NCI-H82 treated with DMSO at 0.1 percent for 48 hours (cell line): ENCODE data around the gene PSMA7.

Experiments
- DNase-seq: peaks from one replicate; lab custom pipeline; 2025; ENCODE audit not compliant: unreplicated experiment; lab: John Stamatoyannopoulos, UW

Gene PSMA7

GRCh38 chr20:62143081-62143956, at the start of gene PSMA7, which contains the start of gene SS18L1:
PSMA7 (minus strand) TSS chr20:62143394; CDS start chr20:62143303, 91 bp downstream.
SS18L1 (plus strand) TSS chr20:62143769; CDS start chr20:62143821, 52 bp downstream.
- DNase-seq: peak; percentile 27

- DNase-seq: no peak
These were observed 49.4 kb upstream of the PSMA7 start for GRCh38 chr20:62192635-62193034.

- DNase-seq: no peak
These were observed 48.8 kb upstream of the PSMA7 start for GRCh38 chr20:62191781-62192559.

GRCh38 chr20:62190639-62191411, 47.6 kb upstream of the PSMA7 start:
- no peak for DNase-seq

- DNase-seq: no peak
These were observed 44.0 kb upstream of the PSMA7 start for GRCh38 chr20:62186887-62187866.

GRCh38 chr20:62186096-62186426, 42.9 kb upstream of the PSMA7 start:
- no peak for DNase-seq

GRCh38 chr20:62183426-62184142, 40.4 kb upstream of the PSMA7 start:
- no peak for DNase-seq

- DNase-seq: peak; percentile 76
These were observed 39.6 kb upstream of the PSMA7 start, which contains the start of gene MTG2 for GRCh38 chr20:62182469-62183425. MTG2 (plus strand) TSS chr20:62183028; CDS start chr20:62193421, 10,393 bp downstream.

GRCh38 chr20:62181808-62182207, 38.6 kb upstream of the PSMA7 start:
- peak; percentile 29 for DNase-seq

- no peak for DNase-seq
These were observed 35.9 kb upstream of the PSMA7 start for GRCh38 chr20:62179162-62179504.

GRCh38 chr20:62178316-62179161, 35.3 kb upstream of the PSMA7 start:
- DNase-seq: no peak

- DNase-seq: no peak
These were observed 34.1 kb upstream of the PSMA7 start for GRCh38 chr20:62177307-62177706.

GRCh38 chr20:62176866-62177265, 33.7 kb upstream of the PSMA7 start:
- DNase-seq: no peak

- no peak for DNase-seq
These were observed 32.5 kb upstream of the PSMA7 start for GRCh38 chr20:62175711-62176110.

GRCh38 chr20:62174870-62175624, 31.9 kb upstream of the PSMA7 start:
- no peak for DNase-seq

GRCh38 chr20:62174021-62174804, 31.0 kb upstream of the PSMA7 start:
- DNase-seq: no peak
